ENCODE results near the gene TMEM80. TPM values are rescaled to one million over a fixed set of nuclear protein-coding genes. Genes with fewer than 3 reads are reported as not detected.

The TMEM80 gene
- total RNA-seq, 1 experiment from 2014 or later = 25.4 TPM

DNA sequence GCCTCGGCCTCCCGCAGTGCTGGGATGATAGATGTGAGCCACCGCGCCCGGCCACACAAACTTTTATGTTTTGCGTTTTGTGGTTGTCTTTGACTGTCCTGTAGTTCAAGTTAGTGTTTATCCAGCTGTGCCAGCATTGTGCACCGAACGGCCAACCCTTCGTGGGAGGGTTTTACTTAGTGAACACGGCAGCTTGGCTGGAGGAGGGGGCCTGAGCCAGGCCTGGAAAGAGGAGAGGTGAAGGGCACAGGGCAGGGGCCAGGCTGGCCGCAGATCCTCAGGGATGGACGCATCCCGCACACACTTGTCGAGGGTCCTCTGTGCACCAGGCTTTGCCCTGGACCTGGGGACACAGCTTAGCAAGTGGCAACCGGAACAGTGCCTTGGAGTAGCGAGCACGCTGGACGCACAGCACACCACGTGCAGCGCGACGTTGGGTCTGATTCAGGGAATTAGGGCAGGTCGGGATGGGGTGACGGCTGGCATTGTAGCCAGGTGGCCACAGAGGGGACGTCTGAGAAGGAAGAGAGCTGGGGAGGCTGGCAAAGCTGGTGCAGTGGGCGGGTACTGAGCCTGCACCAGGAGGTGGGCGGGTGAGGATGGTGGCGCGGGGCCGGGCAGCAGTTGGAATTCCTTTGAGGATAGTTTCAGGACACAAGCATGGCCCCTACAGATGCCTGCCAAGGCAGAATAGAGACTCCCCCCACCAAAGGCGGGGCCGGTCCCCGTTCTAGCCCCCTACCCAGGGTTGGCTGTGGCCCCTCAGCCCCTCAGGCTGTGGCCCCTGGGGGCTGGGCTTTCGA, 23.8 kb downstream of the TMEM80 start:
- Histone ChIP-seq H3K27ac (ENCODE audit: low read length) (no peak overlapping the region), H3K9me2 (replicated peaks; ENCODE audit: insufficient read depth, low read length) (no peaks in the 10 kb centered on the region), H3K36me3 (ENCODE audit: insufficient read depth, low read length) (no peaks in the 10 kb centered on the region), H3K27me3 (ENCODE audit: low read length) (no peaks in the 10 kb centered on the region), H4K20me1 (ENCODE audit: insufficient read depth, low read depth, low read length) (peaks cover 8% of the 10 kb centered on the region; the same call in 1 of the 2 replicates), H3K79me2 (ENCODE audit: low read length) (no peaks in the 10 kb centered on the region), H3K4me2 (ENCODE audit: low read depth, low read length, poor library complexity, severe bottlenecking) (no peak overlapping the region), H3K4me3 (ENCODE audit: low read length) (no peak overlapping the region), H3K4me1 (ENCODE audit: low read length) (peaks cover 18% of the 10 kb centered on the region), H3K9ac (ENCODE audit: low read length) (no peak overlapping the region), H2AFZ (ENCODE audit: low read length) (no peak overlapping the region), H3K9me3 (ENCODE audit: low read length) (no peaks in the 10 kb centered on the region)
- DNase-seq = no peak

DNA sequence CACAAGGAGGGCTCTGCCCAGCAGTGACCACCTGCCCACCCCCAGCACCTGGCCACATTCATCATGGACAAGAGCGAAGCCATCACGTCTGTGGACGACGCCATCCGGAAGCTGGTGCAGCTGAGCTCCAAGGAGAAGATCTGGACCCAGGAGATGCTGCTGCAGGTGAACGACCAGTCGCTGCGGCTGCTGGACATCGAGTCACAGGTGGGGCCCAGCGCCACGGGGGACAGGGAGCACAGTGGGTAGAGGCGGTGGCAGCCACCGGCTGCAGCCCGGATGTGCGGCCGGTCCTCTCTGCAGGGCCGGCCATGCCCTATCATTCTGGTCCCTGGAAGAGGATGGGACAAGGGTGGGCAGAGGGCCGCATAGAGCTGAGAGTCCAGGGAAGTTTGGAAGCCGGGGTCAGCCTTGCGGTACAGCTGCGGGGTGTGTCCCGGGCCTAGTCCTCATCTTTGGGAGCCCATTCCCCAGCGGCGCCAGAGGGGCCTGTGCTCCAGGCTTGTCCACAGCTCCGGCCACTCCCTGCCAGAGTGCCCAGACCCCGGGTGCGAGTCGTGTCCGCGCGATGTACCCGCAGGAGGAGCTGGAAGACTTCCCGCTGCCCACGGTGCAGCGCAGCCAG, 24.5 kb downstream of the TMEM80 start:
- no peaks in the 10 kb centered on the region for H3K9me3 ChIP-seq (ENCODE audit: low read length)
- peaks cover 8% of the 10 kb centered on the region; the same call in 1 of the 2 replicates for H4K20me1 ChIP-seq (ENCODE audit: insufficient read depth, low read depth, low read length)
- no peak overlapping the region for H3K4me2 ChIP-seq (ENCODE audit: low read depth, low read length, poor library complexity, severe bottlenecking)
- H2AFZ ChIP-seq (ENCODE audit: low read length) = no peak overlapping the region
- DNase-seq = no peak
- H3K4me1 ChIP-seq (ENCODE audit: low read length) = peaks cover 21% of the 10 kb centered on the region
- H3K9me2 ChIP-seq (replicated peaks; ENCODE audit: insufficient read depth, low read length) = no peaks in the 10 kb centered on the region
- no peaks in the 10 kb centered on the region for H3K36me3 ChIP-seq (ENCODE audit: insufficient read depth, low read length)
- no peak overlapping the region for H3K4me3 ChIP-seq (ENCODE audit: low read length)
- no peak overlapping the region for H3K27ac ChIP-seq (ENCODE audit: low read length)
- no peaks in the 10 kb centered on the region for H3K79me2 ChIP-seq (ENCODE audit: low read length)
- no peak overlapping the region for H3K9ac ChIP-seq (ENCODE audit: low read length)
- H3K27me3 ChIP-seq (ENCODE audit: low read length) = no peaks in the 10 kb centered on the region

DNA sequence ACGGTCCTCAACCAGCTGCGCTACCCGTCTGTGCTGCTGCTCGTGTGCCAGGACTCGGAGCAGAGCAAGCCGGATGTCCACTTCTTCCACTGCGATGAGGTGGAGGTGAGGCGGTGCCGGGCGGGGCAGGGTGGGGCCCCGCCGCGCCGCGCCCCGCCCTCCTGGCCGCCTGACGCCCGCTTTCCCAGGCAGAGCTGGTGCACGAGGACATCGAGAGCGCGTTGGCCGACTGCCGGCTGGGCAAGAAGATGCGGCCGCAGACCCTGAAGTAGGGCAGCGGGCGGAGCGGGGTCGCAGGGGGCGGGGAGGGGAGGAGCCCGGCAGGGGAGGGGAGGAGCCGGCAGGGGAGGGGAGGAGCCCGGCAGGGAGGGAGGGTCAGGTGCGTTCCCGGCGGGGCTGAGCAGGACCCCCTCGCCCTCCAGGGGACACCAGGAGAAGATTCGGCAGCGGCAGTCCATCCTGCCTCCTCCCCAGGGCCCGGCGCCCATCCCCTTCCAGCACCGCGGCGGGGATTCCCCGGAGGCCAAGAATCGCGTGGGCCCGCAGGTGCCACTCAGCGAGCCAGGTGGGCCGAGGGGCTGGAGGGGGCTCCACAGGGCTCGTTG, 25.1 kb downstream of the TMEM80 start:
- Histone ChIP-seq H3K9me2 (replicated peaks; ENCODE audit: insufficient read depth, low read length) (no peaks in the 10 kb centered on the region), H3K9me3 (ENCODE audit: low read length) (no peaks in the 10 kb centered on the region), H3K4me3 (ENCODE audit: low read length) (no peak overlapping the region), H3K9ac (ENCODE audit: low read length) (no peak overlapping the region), H3K36me3 (ENCODE audit: insufficient read depth, low read length) (no peaks in the 10 kb centered on the region), H3K4me2 (ENCODE audit: low read depth, low read length, poor library complexity, severe bottlenecking) (no peak overlapping the region), H3K4me1 (ENCODE audit: low read length) (peaks cover 25% of the 10 kb centered on the region), H3K27ac (ENCODE audit: low read length) (no peak overlapping the region), H3K79me2 (ENCODE audit: low read length) (no peaks in the 10 kb centered on the region), H4K20me1 (ENCODE audit: insufficient read depth, low read depth, low read length) (peaks cover 8% of the 10 kb centered on the region; the same call in 1 of the 2 replicates), H2AFZ (ENCODE audit: low read length) (no peak overlapping the region), H3K27me3 (ENCODE audit: low read length) (no peaks in the 10 kb centered on the region)
- no peak for DNase-seq

DNA sequence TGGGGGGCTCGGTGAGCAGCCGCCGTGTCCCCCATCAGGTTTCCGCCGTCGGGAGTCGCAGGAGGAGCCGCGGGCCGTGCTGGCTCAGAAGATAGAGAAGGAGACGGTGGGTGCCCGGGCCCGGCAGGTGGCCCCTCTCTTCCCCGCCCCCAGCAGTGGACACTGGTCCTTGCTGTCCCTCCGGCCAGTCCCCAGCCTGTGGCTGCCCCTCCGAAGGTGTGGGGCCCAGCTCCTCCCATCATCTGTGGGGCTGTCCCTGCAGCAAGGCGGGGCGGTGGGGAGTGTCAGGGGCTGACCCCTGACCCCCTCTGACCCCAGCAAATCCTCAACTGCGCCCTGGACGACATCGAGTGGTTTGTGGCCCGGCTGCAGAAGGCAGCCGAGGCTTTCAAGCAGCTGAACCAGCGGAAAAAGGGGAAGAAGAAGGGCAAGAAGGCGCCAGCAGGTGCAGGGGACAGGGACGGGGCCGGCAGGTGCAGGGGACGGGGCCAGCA, 25.7 kb downstream of the TMEM80 start:
- no peaks in the 10 kb centered on the region for H3K36me3 ChIP-seq (ENCODE audit: insufficient read depth, low read length)
- H2AFZ ChIP-seq (ENCODE audit: low read length) = no peak overlapping the region
- peak; percentile 55 for DNase-seq
- peaks cover 8% of the 10 kb centered on the region; the same call in 1 of the 2 replicates for H4K20me1 ChIP-seq (ENCODE audit: insufficient read depth, low read depth, low read length)
- H3K27ac ChIP-seq (ENCODE audit: low read length) = no peak overlapping the region
- peaks cover 30% of the 10 kb centered on the region for H3K4me1 ChIP-seq (ENCODE audit: low read length)
- peak overlapping the region; percentile 39 for H3K4me2 ChIP-seq (ENCODE audit: low read depth, low read length, poor library complexity, severe bottlenecking)
- H3K9me2 ChIP-seq (replicated peaks; ENCODE audit: insufficient read depth, low read length) = no peaks in the 10 kb centered on the region
- H3K9me3 ChIP-seq (ENCODE audit: low read length) = no peaks in the 10 kb centered on the region
- no peak overlapping the region for H3K9ac ChIP-seq (ENCODE audit: low read length)
- H3K4me3 ChIP-seq (ENCODE audit: low read length) = no peak overlapping the region
- no peaks in the 10 kb centered on the region for H3K27me3 ChIP-seq (ENCODE audit: low read length)
- H3K79me2 ChIP-seq (ENCODE audit: low read length) = no peaks in the 10 kb centered on the region

DNA sequence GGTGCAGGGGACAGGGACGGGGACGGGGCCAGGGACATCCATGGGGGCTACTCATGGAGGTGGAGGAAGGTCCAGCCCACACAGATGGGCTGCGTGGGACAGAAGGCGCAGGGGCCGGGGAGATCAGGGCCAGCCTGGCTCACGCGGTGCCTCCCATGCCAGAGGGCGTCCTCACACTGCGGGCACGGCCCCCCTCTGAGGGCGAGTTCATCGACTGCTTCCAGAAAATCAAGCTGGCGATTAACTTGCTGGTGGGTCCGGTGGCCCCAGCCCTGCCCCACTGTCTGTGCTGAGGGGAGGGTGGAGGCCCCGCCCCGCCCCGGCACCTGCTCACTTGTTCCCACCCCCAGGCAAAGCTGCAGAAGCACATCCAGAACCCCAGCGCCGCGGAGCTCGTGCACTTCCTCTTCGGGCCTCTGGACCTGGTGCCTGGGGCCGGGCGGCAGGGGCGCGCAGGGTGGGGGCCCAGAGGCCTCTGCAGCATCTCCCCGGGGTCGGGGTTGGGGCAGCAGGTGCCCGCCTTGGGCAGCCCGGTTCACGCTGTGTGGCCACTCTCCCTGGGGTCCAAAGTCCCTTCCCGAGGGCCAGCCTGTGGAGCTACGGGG, 26.2 kb downstream of the TMEM80 start:
- Histone ChIP-seq H3K4me3 (ENCODE audit: low read length) (no peak overlapping the region), H3K4me2 (ENCODE audit: low read depth, low read length, poor library complexity, severe bottlenecking) (peak overlapping the region; percentile 39), H3K27me3 (ENCODE audit: low read length) (no peaks in the 10 kb centered on the region), H2AFZ (ENCODE audit: low read length) (no peak overlapping the region), H3K9ac (ENCODE audit: low read length) (no peak overlapping the region), H3K27ac (ENCODE audit: low read length) (no peak overlapping the region), H3K9me3 (ENCODE audit: low read length) (no peaks in the 10 kb centered on the region), H4K20me1 (ENCODE audit: insufficient read depth, low read depth, low read length) (peaks cover 8% of the 10 kb centered on the region; the same call in 1 of the 2 replicates), H3K4me1 (ENCODE audit: low read length) (peaks cover 36% of the 10 kb centered on the region), H3K9me2 (replicated peaks; ENCODE audit: insufficient read depth, low read length) (no peaks in the 10 kb centered on the region), H3K36me3 (ENCODE audit: insufficient read depth, low read length) (no peaks in the 10 kb centered on the region), H3K79me2 (ENCODE audit: low read length) (no peaks in the 10 kb centered on the region)
- peak; percentile 85 for DNase-seq

DNA sequence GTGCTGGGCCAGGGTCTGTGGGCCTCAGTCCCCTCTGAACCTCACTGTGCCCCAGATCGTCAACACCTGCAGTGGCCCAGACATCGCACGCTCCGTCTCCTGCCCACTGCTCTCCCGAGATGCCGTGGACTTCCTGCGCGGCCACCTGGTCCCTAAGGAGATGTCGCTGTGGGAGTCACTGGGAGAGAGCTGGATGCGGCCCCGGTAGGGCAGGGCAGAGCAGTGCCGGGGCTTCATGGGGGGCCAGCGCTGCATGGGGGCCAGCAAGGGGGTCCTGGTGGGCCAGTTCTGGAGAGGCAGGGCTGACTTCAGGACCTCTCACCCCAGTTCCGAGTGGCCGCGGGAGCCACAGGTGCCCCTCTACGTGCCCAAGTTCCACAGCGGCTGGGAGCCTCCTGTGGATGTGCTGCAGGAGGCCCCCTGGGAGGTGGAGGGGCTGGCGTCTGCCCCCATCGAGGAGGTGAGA, 26.8 kb downstream of the TMEM80 start:
- Histone ChIP-seq H3K9ac (ENCODE audit: low read length) (no peak overlapping the region), H3K4me3 (ENCODE audit: low read length) (no peak overlapping the region), H3K79me2 (ENCODE audit: low read length) (no peaks in the 10 kb centered on the region), H3K4me1 (ENCODE audit: low read length) (peaks cover 36% of the 10 kb centered on the region), H3K27me3 (ENCODE audit: low read length) (no peaks in the 10 kb centered on the region), H3K36me3 (ENCODE audit: insufficient read depth, low read length) (no peaks in the 10 kb centered on the region), H3K4me2 (ENCODE audit: low read depth, low read length, poor library complexity, severe bottlenecking) (peak overlapping the region; percentile 39), H2AFZ (ENCODE audit: low read length) (no peak overlapping the region), H3K9me3 (ENCODE audit: low read length) (no peaks in the 10 kb centered on the region), H4K20me1 (ENCODE audit: insufficient read depth, low read depth, low read length) (peaks cover 8% of the 10 kb centered on the region; the same call in 1 of the 2 replicates), H3K27ac (ENCODE audit: low read length) (no peak overlapping the region), H3K9me2 (replicated peaks; ENCODE audit: insufficient read depth, low read length) (no peaks in the 10 kb centered on the region)
- no peak for DNase-seq

DNA sequence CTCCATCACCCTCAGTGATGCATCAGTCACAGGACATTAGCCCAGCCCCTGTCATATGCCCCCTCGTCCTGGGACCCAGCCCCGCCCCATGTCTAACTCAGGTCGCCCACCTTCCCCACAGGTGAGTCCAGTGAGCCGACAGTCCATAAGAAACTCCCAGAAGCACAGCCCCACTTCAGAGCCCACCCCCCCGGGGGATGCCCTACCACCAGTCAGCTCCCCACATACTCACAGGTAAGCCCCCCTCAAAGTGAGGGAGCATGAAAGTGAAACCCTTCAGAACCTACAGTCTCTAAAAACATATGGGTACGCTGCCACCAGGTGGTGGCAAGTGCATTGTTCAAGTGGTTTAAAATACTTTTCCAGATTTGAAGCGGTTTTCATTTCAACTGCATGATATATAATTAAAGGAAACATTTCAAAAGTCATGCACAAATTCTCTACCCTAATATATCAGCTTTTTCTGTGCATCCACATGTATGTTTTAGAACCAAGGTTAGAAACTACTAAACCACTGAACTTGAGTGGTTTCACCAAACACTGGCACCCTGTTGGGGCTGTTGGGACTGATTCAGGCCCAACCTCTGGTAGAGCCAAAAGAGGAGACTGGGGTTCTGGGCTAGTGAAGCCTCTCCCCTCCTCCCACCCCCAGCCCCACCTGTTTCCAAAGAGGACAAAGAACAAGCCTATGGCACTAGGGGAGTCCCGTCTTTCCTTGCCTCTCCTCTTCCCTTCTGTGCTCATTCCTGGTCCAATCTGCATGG, 27.7 kb downstream of the TMEM80 start:
- peak; percentile 83 for DNase-seq
- no peak overlapping the region for H3K4me3 ChIP-seq (ENCODE audit: low read length)
- peaks cover 36% of the 10 kb centered on the region for H3K4me1 ChIP-seq (ENCODE audit: low read length)

More for the DNA sequence above, 27.7 kb downstream of the TMEM80 start:
- H3K36me3 ChIP-seq (ENCODE audit: insufficient read depth, low read length) = no peaks in the 10 kb centered on the region
- H3K4me2 ChIP-seq (ENCODE audit: low read depth, low read length, poor library complexity, severe bottlenecking) = peak overlapping the region; percentile 21
- no peak overlapping the region for H3K9ac ChIP-seq (ENCODE audit: low read length)
- no peaks in the 10 kb centered on the region for H3K79me2 ChIP-seq (ENCODE audit: low read length)
- H3K27ac ChIP-seq (ENCODE audit: low read length) = no peak overlapping the region
- no peaks in the 10 kb centered on the region for H3K9me2 ChIP-seq (replicated peaks; ENCODE audit: insufficient read depth, low read length)
- no peaks in the 10 kb centered on the region for H3K9me3 ChIP-seq (ENCODE audit: low read length)
- no peaks in the 10 kb centered on the region for H3K27me3 ChIP-seq (ENCODE audit: low read length)
- no peak overlapping the region for H2AFZ ChIP-seq (ENCODE audit: low read length)
- H4K20me1 ChIP-seq (ENCODE audit: insufficient read depth, low read depth, low read length) = peaks cover 11% of the 10 kb centered on the region; the same call in 1 of the 2 replicates

Data from Karpas-422 (cell line).